GM12878 (cell line): ENCODE results near the gene KIAA0825.

Experiments
- BCL11A ChIP-seq: IDR thresholded peaks from 2 replicates; pipeline ENCODE4 v1.6.1; 2011; ENCODE audit warnings: low read depth, low read length
- MAX ChIP-seq: IDR thresholded peaks from 2 replicates; pipeline ENCODE4 v1.6.1; 2012; ENCODE audit warnings: low read depth, low read length, improper control_type of control experiment
- RFX5 ChIP-seq: IDR thresholded peaks from 2 replicates; pipeline ENCODE4 v1.6.1; 2011; ENCODE audit warnings: low read depth, low read length, improper control_type of control experiment
- SMC3 ChIP-seq: IDR thresholded peaks from 2 replicates; pipeline ENCODE4 v1.6.1; 2011; ENCODE audit warnings: low read length, improper control_type of control experiment, borderline replicate concordance
- SUZ12 ChIP-seq: fragments of 200-600 bp; sonication (generic); IDR thresholded peaks from one replicate; pipeline ENCODE4 v1.6.1; 2018; ENCODE audit warnings: antibody characterized with exemption, mild to moderate bottlenecking; ENCODE audit not compliant: unreplicated experiment
- ZNF24 ChIP-seq: fragments of 450-650 bp; IDR thresholded peaks from 2 replicates; pipeline ENCODE4 v1.6.1; 2017; ENCODE audit warnings: antibody characterized with exemption, mild to moderate bottlenecking

- no peak for TF ChIP-seq BCL11A
- TF ChIP-seq SMC3 = no peak
- TF ChIP-seq RFX5 = no peak
- no peak for TF ChIP-seq ZNF24
- TF ChIP-seq MAX = no peak
- TF ChIP-seq SUZ12 = no peak
Observed at GRCh38 chr5:94313188-94313587, 305.2 kb downstream of the KIAA0825 start.
